NCI-H460 (cell line): ENCODE measurements around the gene CCP110. TPM values are rescaled to one million over a fixed set of nuclear protein-coding genes. Genes with fewer than 3 reads are reported as not detected.
"Not testable (repeated sequence)": the region's sequence is repeated elsewhere in the genome, so short reads cannot be mapped to it uniquely, and the experiment has no call there.

ENCODE experiments used
- DNase-seq: peaks from one replicate; pipeline ENCODE4 v3.0.0-alpha.2; 2016; ENCODE audit warnings: low read depth; ENCODE audit errors: extremely low read depth
- total RNA-seq: library from RNA; depleted of rRNA; stranded (reverse); fragments of >200 nt; shearing (Covaris generic); gene quantifications from 2 replicates; pipeline ENCODE4 v1.2.3, GENCODE V29; 2014

CCP110 gene
- total RNA-seq, 1 experiment from 2014 or later: 14.4 TPM

DNA sequence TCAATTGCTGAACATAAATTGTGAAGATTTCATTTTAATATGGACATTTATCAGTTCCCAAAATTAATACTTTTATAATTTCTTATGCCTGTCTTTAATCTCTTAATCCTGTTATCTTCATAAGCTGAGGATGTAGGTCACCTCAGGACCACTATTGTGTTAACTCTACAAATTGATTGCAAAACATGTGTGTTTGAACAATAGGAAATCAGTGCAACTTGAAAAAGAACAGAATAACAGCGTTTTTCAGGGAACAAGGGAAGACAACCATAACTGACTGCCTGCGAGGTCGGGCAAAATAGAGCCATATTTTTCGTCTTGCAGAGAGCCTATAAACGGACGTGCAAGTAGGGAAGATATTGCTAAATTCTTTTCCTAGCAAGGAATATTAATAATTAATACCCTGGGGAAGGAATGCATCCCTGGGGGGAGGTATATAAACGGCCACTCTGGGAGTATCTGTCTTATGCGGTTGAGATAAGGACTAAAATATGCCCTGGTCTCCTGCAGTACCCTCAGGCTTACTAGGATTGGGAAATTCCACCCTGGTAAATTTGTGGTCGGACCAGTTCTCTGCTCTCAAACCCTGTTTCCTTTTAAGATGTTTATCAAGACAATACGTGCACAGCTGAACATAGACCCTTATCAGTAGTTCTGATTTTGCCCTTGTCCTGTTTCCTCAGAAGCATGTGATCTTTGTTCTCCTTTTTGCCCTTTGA, 19.7 kb downstream of the CCP110 start:
- DNase-seq: not testable (repeated sequence)

GRCh38 chr16:19548144-19548543, 24.4 kb downstream of the CCP110 start:
- no peak for DNase-seq

GRCh38 chr16:19549673-19550072, 25.9 kb downstream of the CCP110 start:
- no peak for DNase-seq

GRCh38 chr16:19555186-19555937, 31.6 kb downstream of the CCP110 start, which contains the start of gene VPS35L:
Gene VPS35L (plus strand): TSS chr16:19555703. CDS start chr16:19555730, 27 bp downstream.
- peak; percentile 97 for DNase-seq

GRCh38 chr16:19555938-19556771, 32.4 kb downstream of the CCP110 start:
- peak; percentile 49 for DNase-seq

GRCh38 chr16:19559242-19559910, 35.6 kb downstream of the CCP110 start:
- peak; percentile 44 for DNase-seq

DNA sequence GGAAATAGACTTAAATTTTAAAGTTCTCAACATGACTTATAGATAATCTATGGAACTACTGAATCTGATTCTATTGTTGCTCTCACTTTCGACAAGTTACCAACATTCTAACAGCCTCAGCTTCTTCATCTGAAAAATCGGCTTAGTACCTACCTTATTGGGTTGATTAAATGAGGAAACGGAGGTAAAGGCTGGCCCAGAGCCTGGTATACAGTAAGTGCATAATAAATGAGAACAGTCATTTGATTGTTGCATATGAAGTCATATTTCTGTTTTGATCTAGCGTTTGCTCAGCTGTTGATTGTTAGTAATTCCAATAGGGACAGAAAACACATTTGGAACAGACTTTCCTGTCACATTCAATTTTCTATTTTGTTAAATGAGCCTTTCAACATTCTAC, 36.3 kb downstream of the CCP110 start:
- no peak for DNase-seq

- no peak for DNase-seq
Observed at GRCh38 chr16:19563377-19563776, 39.6 kb downstream of the CCP110 start.

DNA sequence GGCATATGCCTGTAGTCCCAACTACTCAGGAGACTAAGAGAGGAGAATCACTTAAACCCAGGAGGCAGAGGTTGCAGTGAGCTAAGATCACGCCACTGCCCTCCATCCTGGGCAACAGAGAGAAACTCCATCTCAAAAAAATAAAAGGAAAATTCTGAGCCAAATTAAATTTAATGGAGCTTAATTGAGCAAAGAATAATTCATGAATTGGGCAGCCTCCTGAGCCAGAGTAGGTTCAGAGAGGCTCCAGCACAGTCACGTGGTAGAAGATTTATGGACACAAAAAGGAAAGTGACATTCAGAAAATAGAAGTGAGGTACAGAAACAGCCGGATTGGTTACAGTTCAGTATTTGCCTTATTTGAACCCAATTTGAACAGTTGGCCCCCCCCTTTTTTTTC, 42.6 kb downstream of the CCP110 start:
- no peak for DNase-seq

DNA sequence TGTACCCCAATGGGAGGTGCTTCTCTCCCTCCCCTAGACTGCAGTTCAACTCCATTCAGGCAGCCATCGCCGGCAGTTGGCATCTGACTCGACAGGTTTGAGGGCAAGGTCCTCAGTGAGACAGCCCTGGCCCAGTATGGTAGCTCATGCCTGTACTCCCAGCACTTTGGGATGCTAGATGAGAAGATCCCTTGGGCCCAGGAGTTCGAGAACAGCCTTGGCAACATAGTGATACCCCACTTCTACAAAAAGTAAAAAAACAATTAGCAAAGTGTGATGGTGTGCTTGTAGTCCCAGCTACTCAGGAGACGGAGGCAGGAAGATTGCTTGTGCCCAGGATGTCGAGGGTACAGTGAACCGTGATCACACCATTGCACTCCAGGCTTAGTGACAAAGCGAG, 43.8 kb downstream of the CCP110 start:
- no peak for DNase-seq

GRCh38 chr16:19573997-19574396, 50.3 kb downstream of the CCP110 start:
- no peak for DNase-seq

DNA sequence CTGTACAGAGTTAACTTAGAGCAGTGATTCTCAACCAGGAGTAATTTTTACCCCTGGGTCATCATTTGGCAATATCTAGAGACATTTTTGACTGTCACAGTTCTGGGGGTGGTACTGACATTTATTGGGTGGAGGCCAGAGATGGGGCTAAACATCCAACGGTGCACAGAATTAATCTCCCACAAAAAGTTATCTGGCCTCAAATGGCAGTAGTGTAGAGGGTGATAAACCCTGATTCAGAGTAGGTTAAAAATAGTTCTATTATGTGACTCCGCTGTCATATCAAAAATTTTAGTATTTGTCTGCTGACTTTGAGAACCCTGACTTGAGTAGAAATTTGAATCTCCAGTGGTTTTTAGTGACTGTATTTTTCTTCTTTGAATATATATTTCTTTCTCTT, 50.9 kb downstream of the CCP110 start:
- DNase-seq: no peak

- no peak for DNase-seq
Observed at GRCh38 chr16:19578378-19578971, 54.7 kb downstream of the CCP110 start.

DNA sequence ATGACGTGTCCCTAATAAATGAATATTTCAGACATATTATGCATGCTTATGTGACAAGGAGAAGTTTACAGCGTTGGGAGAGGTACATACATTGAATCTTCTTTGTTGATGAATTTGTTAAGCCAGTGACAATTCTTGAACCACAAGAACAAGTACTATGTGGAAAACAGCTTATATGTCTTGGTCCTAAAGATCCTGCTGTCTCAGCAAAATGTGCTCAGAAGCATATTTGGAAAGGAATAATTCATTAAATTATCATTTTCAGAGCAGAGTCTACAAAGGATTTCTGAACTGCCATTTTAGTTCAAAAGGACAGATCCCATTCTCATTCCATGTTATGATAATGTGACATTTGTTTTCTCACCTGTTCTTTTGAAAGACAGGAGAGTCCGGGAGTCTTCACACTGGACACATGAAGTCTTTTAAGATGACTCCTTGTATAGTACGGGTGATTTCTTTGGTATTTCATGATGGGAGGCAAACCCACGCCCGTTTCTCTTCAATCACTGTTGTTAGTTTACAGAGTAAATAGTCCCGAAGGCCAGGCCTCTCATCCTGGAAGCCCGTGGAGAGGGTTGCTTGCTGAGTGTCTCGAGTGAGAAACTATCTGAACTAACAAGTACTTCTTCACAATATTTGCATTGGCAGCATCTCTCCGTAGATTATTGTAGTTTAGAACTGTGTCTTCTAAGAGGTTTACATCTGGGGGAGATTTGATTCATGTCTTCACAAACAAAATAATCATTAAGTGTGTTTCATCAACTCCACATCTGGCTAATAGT, 58.5 kb downstream of the CCP110 start:
- no peak for DNase-seq

- peak; percentile 64 for DNase-seq
Observed at GRCh38 chr16:19583665-19584300, 60.0 kb downstream of the CCP110 start.

GRCh38 chr16:19588661-19589060, 64.9 kb downstream of the CCP110 start:
- DNase-seq: no peak

DNA sequence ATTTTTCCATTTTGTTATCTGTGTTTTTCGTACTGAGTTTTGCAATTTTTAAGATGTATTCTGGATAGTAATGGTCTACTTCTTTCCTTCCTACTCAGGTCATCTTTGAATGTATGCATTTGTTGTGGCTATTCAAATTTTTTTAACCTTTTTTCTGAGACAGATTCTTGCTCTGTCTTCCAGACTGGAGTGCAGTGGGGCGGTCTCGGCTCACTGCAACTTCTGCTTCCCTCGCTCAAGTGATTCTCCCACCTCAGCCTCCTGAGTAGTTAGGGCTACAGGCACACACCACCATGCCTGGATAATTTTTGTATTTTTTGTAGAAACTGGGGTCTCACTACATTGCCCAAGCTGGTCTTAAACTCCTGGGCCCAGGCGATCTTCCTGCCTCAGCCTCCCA, 65.4 kb downstream of the CCP110 start:
- DNase-seq: no peak

DNA sequence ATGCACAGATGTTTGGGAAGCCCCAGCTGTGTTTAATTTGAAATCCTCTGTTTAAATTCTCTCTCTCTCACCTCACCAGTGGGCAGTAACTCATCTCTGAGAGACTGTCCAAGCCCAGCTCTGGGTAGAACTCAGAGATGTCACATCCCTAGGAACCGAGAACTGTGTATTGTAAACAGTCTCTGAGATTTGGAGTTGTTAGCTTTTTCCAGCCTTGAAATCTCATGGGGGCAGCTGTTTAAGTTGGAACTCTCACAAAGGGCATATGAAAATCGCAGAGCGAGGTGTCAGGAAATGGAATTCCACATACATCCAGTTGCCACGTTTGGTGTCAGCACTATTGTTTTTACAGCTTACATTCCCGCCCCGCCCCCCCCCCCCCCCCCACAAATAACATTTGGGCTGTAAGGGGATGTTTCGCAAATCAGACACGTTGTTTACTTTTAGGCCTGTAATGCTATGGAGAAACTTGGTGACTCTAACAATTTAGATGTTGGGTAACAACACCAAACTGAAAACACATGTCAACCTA, 66.1 kb downstream of the CCP110 start:
- peak; percentile 22 for DNase-seq
